GM21529 (cell line): Measurements from ENCODE around the gene LRWD1.

Experiments used
- ATAC-seq: cut with Tn5 transposase; IDR thresholded peaks from one replicate; pipeline ENCODE4 v1.9.1; 2021; ENCODE audit not compliant: unreplicated experiment

Gene LRWD1

GRCh38 chr7:102464577-102465280 is at the start of gene LRWD1, which contains the start of gene ALKBH4:
TSS of gene LRWD1 (plus strand) at chr7:102464984. CDS start at chr7:102465081, 97 bp downstream.
TSS of gene ALKBH4 (minus strand) at chr7:102464863. CDS start at chr7:102464836, 27 bp downstream.
- peak; percentile 88 for ATAC-seq

- no peak for ATAC-seq
Observed at GRCh38 chr7:102415685-102416225, 49.0 kb upstream of the LRWD1 start.

- no peak for ATAC-seq
Observed at GRCh38 chr7:102416406-102416805, 48.4 kb upstream of the LRWD1 start.

- ATAC-seq: peak; percentile 37
Observed at GRCh38 chr7:102417105-102417504, 47.7 kb upstream of the LRWD1 start.

- ATAC-seq: no peak
Observed at GRCh38 chr7:102418592-102418991, 46.2 kb upstream of the LRWD1 start.

- no peak for ATAC-seq
Observed at GRCh38 chr7:102421706-102422240, 43.0 kb upstream of the LRWD1 start.

GRCh38 chr7:102424129-102424551 is 40.6 kb upstream of the LRWD1 start:
- ATAC-seq: no peak

- peak; percentile 31 for ATAC-seq
Observed at GRCh38 chr7:102424787-102425218, 40.0 kb upstream of the LRWD1 start.

GRCh38 chr7:102425639-102426267 is 39.0 kb upstream of the LRWD1 start:
- ATAC-seq: peak; percentile 66

GRCh38 chr7:102426268-102427018 is 38.3 kb upstream of the LRWD1 start:
- ATAC-seq: peak; percentile 46

GRCh38 chr7:102427019-102427405 is 37.8 kb upstream of the LRWD1 start:
- ATAC-seq: no peak

- ATAC-seq: no peak
Observed at GRCh38 chr7:102429141-102429899, 35.5 kb upstream of the LRWD1 start.

GRCh38 chr7:102431617-102432298 is 33.0 kb upstream of the LRWD1 start:
- ATAC-seq: peak; percentile 33

- peak; percentile 25 for ATAC-seq
Observed at GRCh38 chr7:102432442-102433218, 32.2 kb upstream of the LRWD1 start.

- ATAC-seq: peak; percentile 54
Observed at GRCh38 chr7:102433219-102434038, 31.4 kb upstream of the LRWD1 start, which contains the start of gene ORAI2. TSS of gene ORAI2 (plus strand) at chr7:102433575. CDS start at chr7:102438957, 5,382 bp downstream.

GRCh38 chr7:102434039-102434486 is 30.7 kb upstream of the LRWD1 start:
- peak; percentile 9 for ATAC-seq

GRCh38 chr7:102436118-102436517 is 28.7 kb upstream of the LRWD1 start:
- no peak for ATAC-seq
